ENCODE results near the gene SOX2.
A peak's percentile ranks its signal among the peaks of the same experiment; 100 is the strongest.

The SOX2 gene

GRCh38 chr3:181712553-181713279 lies 991 bp downstream of the SOX2 start:
- DNase-seq = no peak
- Mint-ChIP-seq H3K36me3 (peaks cover 4% of the 10 kb centered on the region), H3K4me3 (no peak overlapping the region), H3K27ac (peak overlapping the region; percentile 75), H3K4me1 (peaks cover 7% of the 10 kb centered on the region), H3K27me3 (peaks cover 26% of the 10 kb centered on the region), H3K9me3 (no peaks in the 10 kb centered on the region)
- CTCF ChIA-PET = interaction anchor here (1.7 kb wide), 1 partner anchor 13 kb away, joined by 6 read pairs; no protein-coding TSS in a partner anchor

- H3K27ac Mint-ChIP-seq = peak overlapping the region; percentile 80
- CTCF ChIA-PET = interaction anchor here (0.7 to 1.7 kb wide), 3 partner anchors 11 to 971 kb away, joined by 3 to 6 read pairs (median 3); no protein-coding TSS in a partner anchor
- H3K4me1 Mint-ChIP-seq = peaks cover 7% of the 10 kb centered on the region
- peaks cover 31% of the 10 kb centered on the region for H3K27me3 Mint-ChIP-seq
- peaks cover 4% of the 10 kb centered on the region for H3K36me3 Mint-ChIP-seq
- no peak overlapping the region for H3K4me3 Mint-ChIP-seq
- no peaks in the 10 kb centered on the region for H3K9me3 Mint-ChIP-seq
- DNase-seq = no peak
Observed at GRCh38 chr3:181713280-181713647, 1.5 kb downstream of the SOX2 start.

GRCh38 chr3:181713676-181714612 lies 2.2 kb downstream of the SOX2 start:
- no peak for DNase-seq
- Mint-ChIP-seq H3K36me3 (peaks cover 4% of the 10 kb centered on the region), H3K27ac (peak overlapping the region; percentile 80), H3K27me3 (peaks cover 38% of the 10 kb centered on the region), H3K9me3 (no peaks in the 10 kb centered on the region), H3K4me3 (no peak overlapping the region), H3K4me1 (peaks cover 7% of the 10 kb centered on the region)
- CTCF ChIA-PET = interaction anchor here (0.7 to 1.7 kb wide), 3 partner anchors 12 to 970 kb away, joined by 3 to 6 read pairs (median 3); no protein-coding TSS in a partner anchor

GRCh38 chr3:181715571-181716340 lies 4.0 kb downstream of the SOX2 start:
- no peak overlapping the region for H3K27ac Mint-ChIP-seq
- H3K4me3 Mint-ChIP-seq = no peak overlapping the region
- H3K36me3 Mint-ChIP-seq = peaks cover 2% of the 10 kb centered on the region
- H3K9me3 Mint-ChIP-seq = no peaks in the 10 kb centered on the region
- CTCF ChIA-PET = interaction anchor here (1.0 kb wide), 1 partner anchor 15 kb away, joined by 3 read pairs; no protein-coding TSS in a partner anchor
- H3K4me1 Mint-ChIP-seq = peaks cover 4% of the 10 kb centered on the region
- DNase-seq = no peak
- H3K27me3 Mint-ChIP-seq = peaks cover 56% of the 10 kb centered on the region

- Mint-ChIP-seq H3K27ac (no peak overlapping the region), H3K4me1 (peaks cover 4% of the 10 kb centered on the region), H3K4me3 (no peak overlapping the region), H3K27me3 (peaks cover 68% of the 10 kb centered on the region), H3K36me3 (peaks cover 2% of the 10 kb centered on the region), H3K9me3 (no peaks in the 10 kb centered on the region)
- CTCF ChIA-PET = no interaction called here
- no peak for DNase-seq
Observed at GRCh38 chr3:181716966-181717365, 5.2 kb downstream of the SOX2 start.

- Mint-ChIP-seq H3K27me3 (peaks cover 75% of the 10 kb centered on the region), H3K27ac (no peak overlapping the region), H3K4me3 (no peak overlapping the region), H3K4me1 (peaks cover 4% of the 10 kb centered on the region), H3K9me3 (no peaks in the 10 kb centered on the region), H3K36me3 (peaks cover 2% of the 10 kb centered on the region)
- DNase-seq = no peak
- CTCF ChIA-PET = interaction anchor here (1.1 to 1.9 kb wide), 3 partner anchors 11 to 17 kb away, joined by 4 to 6 read pairs (median 6); no protein-coding TSS in a partner anchor
Observed at GRCh38 chr3:181717549-181718171, 5.9 kb downstream of the SOX2 start.

- Mint-ChIP-seq H3K4me3 (no peak overlapping the region), H3K9me3 (peaks cover under 1% of the 10 kb centered on the region), H3K27ac (no peak overlapping the region), H3K36me3 (peaks cover 2% of the 10 kb centered on the region), H3K27me3 (peaks cover 82% of the 10 kb centered on the region), H3K4me1 (no peaks in the 10 kb centered on the region)
- DNase-seq = no peak
- CTCF ChIA-PET = interaction anchor here (1.0 to 1.9 kb wide), 4 partner anchors 11 to 18 kb away, joined by 4 to 6 read pairs (median 5); no protein-coding TSS in a partner anchor
Observed at GRCh38 chr3:181718369-181718768, 6.6 kb downstream of the SOX2 start.

- no peak for DNase-seq
- Mint-ChIP-seq H3K27me3 (peaks cover 89% of the 10 kb centered on the region), H3K27ac (peak overlapping the region; percentile 45), H3K4me1 (no peaks in the 10 kb centered on the region), H3K4me3 (no peak overlapping the region), H3K9me3 (peaks cover 6% of the 10 kb centered on the region), H3K36me3 (peaks cover 10% of the 10 kb centered on the region)
- CTCF ChIA-PET = interaction anchor here (1.0 to 1.9 kb wide), 3 partner anchors 12 to 19 kb away, joined by 4 to 6 read pairs (median 4); no protein-coding TSS in a partner anchor
Observed at GRCh38 chr3:181718987-181719911, 7.5 kb downstream of the SOX2 start.

GRCh38 chr3:181719991-181720680 lies 8.4 kb downstream of the SOX2 start:
- Mint-ChIP-seq H3K36me3 (peaks cover 12% of the 10 kb centered on the region), H3K4me3 (no peak overlapping the region), H3K27me3 (peaks cover 89% of the 10 kb centered on the region), H3K4me1 (no peaks in the 10 kb centered on the region), H3K27ac (peak overlapping the region; percentile 45), H3K9me3 (peaks cover 10% of the 10 kb centered on the region)
- CTCF ChIA-PET = interaction anchor here (2.3 kb wide), 1 partner anchor 19 kb away, joined by 14 read pairs; no protein-coding TSS in a partner anchor
- no peak for DNase-seq

GRCh38 chr3:181721046-181721875 lies 9.5 kb downstream of the SOX2 start:
- Mint-ChIP-seq H3K27me3 (peaks cover 93% of the 10 kb centered on the region), H3K9me3 (peaks cover 12% of the 10 kb centered on the region), H3K36me3 (peaks cover 15% of the 10 kb centered on the region), H3K4me3 (no peak overlapping the region), H3K4me1 (peaks cover 1% of the 10 kb centered on the region), H3K27ac (no peak overlapping the region)
- DNase-seq = no peak
- CTCF ChIA-PET = interaction anchor here (0.7 to 2.3 kb wide), 2 partner anchors 10 to 20 kb away, joined by 3 to 14 read pairs; no protein-coding TSS in a partner anchor

- Mint-ChIP-seq H3K9me3 (peaks cover 14% of the 10 kb centered on the region), H3K4me3 (no peak overlapping the region), H3K27me3 (peaks cover 100% of the 10 kb centered on the region), H3K4me1 (peaks cover 6% of the 10 kb centered on the region), H3K27ac (peak overlapping the region; percentile 68), H3K36me3 (peaks cover 18% of the 10 kb centered on the region)
- no peak for DNase-seq
- CTCF ChIA-PET = interaction anchor here (2.3 kb wide), 1 partner anchor 21 kb away, joined by 14 read pairs; no protein-coding TSS in a partner anchor
Observed at GRCh38 chr3:181722156-181722555, 10.4 kb downstream of the SOX2 start.

Data from activated naive CD4-positive, alpha-beta T cell treated with anti-CD3 and anti-CD28 coated beads, Interleukin-2, amount 10 ng/mL, durations not matched to agents 7 days and 5 days (primary cell).